SK-N-SH treated with all-trans-retinoic acid at 6 μM for 48 hours (cell line): ENCODE data around the gene PRTFDC1.
A peak's percentile ranks its signal among the peaks of the same experiment; 100 is the strongest.

Experiments
- ATAC-seq: fragments of 200-7000 bp; cut with Tn5 transposase; 3 replicates; pipeline ENCODE4 v1.9.1; 2020; ENCODE audit warnings: mild to moderate bottlenecking, moderate library complexity
- BACH2 ChIP-seq: fragments of 250-450 bp; sonication (Bioruptor Pico); IDR thresholded peaks from 2 replicates; pipeline ENCODE4 v1.9.0; 2021; ENCODE audit warnings: mild to moderate bottlenecking, borderline replicate concordance
- CSDC2 ChIP-seq: fragments of 250-450 bp; sonication (Bioruptor Pico); IDR thresholded peaks from 2 replicates; pipeline ENCODE4 v1.5.0; 2020; ENCODE audit warnings: mild to moderate bottlenecking, moderate library complexity
- ESRRG ChIP-seq: fragments of 250-450 bp; sonication (Bioruptor Pico); IDR thresholded peaks from 2 replicates; pipeline ENCODE4 v1.6.1; 2021; ENCODE audit warnings: mild to moderate bottlenecking
- GLIS3 ChIP-seq: fragments of 250-450 bp; sonication (Bioruptor Pico); IDR thresholded peaks from 2 replicates; pipeline ENCODE4 v1.5.0; 2020; ENCODE audit warnings: mild to moderate bottlenecking, moderate library complexity
- ISL1 ChIP-seq: fragments of 250-450 bp; sonication (Bioruptor Pico); IDR thresholded peaks from 2 replicates; pipeline ENCODE4 v2.1.2; 2022; ENCODE audit warnings: mild to moderate bottlenecking, moderate library complexity
- OSR1 ChIP-seq: fragments of 250-450 bp; sonication (Bioruptor Pico); IDR thresholded peaks from 2 replicates; pipeline ENCODE4 v1.8.0; 2022; ENCODE audit warnings: moderate library complexity, mild to moderate bottlenecking, inconsistent platforms
- PPARA ChIP-seq: fragments of 250-450 bp; sonication (Bioruptor Pico); IDR thresholded peaks from 2 replicates; pipeline ENCODE4 v1.5.0; 2020; ENCODE audit warnings: mild to moderate bottlenecking, borderline replicate concordance
- SNAI2 ChIP-seq: fragments of 250-450 bp; sonication (Bioruptor Pico); IDR thresholded peaks from 2 replicates; pipeline ENCODE4 v1.5.0; 2020; ENCODE audit warnings: mild to moderate bottlenecking, moderate library complexity
- TCF4 ChIP-seq: fragments of 250-450 bp; sonication (Bioruptor Pico); IDR thresholded peaks from 2 replicates; pipeline ENCODE4 v1.8.0; 2021; ENCODE audit warnings: mild to moderate bottlenecking, moderate library complexity, borderline replicate concordance
- TOX ChIP-seq: fragments of 250-450 bp; sonication (Bioruptor Pico); IDR thresholded peaks from 2 replicates; pipeline ENCODE4 v1.8.0; 2021; ENCODE audit warnings: mild to moderate bottlenecking, moderate library complexity, borderline replicate concordance
- ZC3H10 ChIP-seq: fragments of 250-450 bp; sonication (Bioruptor Pico); IDR thresholded peaks from 2 replicates; pipeline ENCODE4 v1.5.1; 2021; ENCODE audit warnings: mild to moderate bottlenecking, moderate library complexity
- ZFP3 ChIP-seq: fragments of 250-450 bp; sonication (Bioruptor Pico); IDR thresholded peaks from 2 replicates; pipeline ENCODE4 v1.5.0; 2020; ENCODE audit warnings: mild to moderate bottlenecking, moderate library complexity
- ZFP30 ChIP-seq: fragments of 450-650 bp; formaldehyde crosslinking; IDR thresholded peaks from 2 replicates; pipeline ENCODE4 v1.5.0; 2022; ENCODE audit warnings: mild to moderate bottlenecking, moderate library complexity
- ZNF565 ChIP-seq: fragments of 450-650 bp; formaldehyde crosslinking; conservative IDR thresholded peaks from 2 replicates; pipeline ENCODE4 v1.5.0; 2020; ENCODE audit warnings: low read depth, mild to moderate bottlenecking, moderate library complexity
- ZNF70 ChIP-seq: fragments of 450-650 bp; formaldehyde crosslinking; IDR thresholded peaks from 2 replicates; pipeline ENCODE4 v1.5.0; 2020; ENCODE audit warnings: mild to moderate bottlenecking, moderate library complexity
- ZNF8 ChIP-seq: fragments of 450-650 bp; formaldehyde crosslinking; IDR thresholded peaks from 2 replicates; pipeline ENCODE4 v1.5.0; 2020; ENCODE audit warnings: mild to moderate bottlenecking, moderate library complexity
- TF ChIP-seq, protein P1 (sequence below): fragments of 250-450 bp; sonication (Bioruptor Pico); IDR thresholded peaks from 2 replicates; pipeline ENCODE4 v1.5.1; 2020; ENCODE audit warnings: low read depth, mild to moderate bottlenecking, moderate library complexity
- TF ChIP-seq, protein P2 (sequence below): fragments of 250-450 bp; sonication (Bioruptor Pico); IDR thresholded peaks from 2 replicates; pipeline ENCODE4 v1.5.1; 2021; ENCODE audit warnings: mild to moderate bottlenecking, moderate library complexity
- TF ChIP-seq, protein P3 (sequence below): fragments of 250-450 bp; sonication (Bioruptor Pico); IDR thresholded peaks from 2 replicates; pipeline ENCODE4 v1.8.0; 2021; ENCODE audit warnings: low read depth, mild to moderate bottlenecking, moderate library complexity, borderline replicate concordance
- TF ChIP-seq, protein P4 (sequence below): fragments of 250-450 bp; sonication (Bioruptor Pico); IDR thresholded peaks from 2 replicates; pipeline ENCODE4 v1.5.0; 2020; ENCODE audit warnings: mild to moderate bottlenecking, moderate library complexity
- TF ChIP-seq, protein P5 (sequence below): fragments of 250-450 bp; sonication (Bioruptor Pico); IDR thresholded peaks from 2 replicates; pipeline ENCODE4 v1.8.0; 2020; ENCODE audit warnings: mild to moderate bottlenecking, moderate library complexity, borderline replicate concordance

Gene PRTFDC1

DNA sequence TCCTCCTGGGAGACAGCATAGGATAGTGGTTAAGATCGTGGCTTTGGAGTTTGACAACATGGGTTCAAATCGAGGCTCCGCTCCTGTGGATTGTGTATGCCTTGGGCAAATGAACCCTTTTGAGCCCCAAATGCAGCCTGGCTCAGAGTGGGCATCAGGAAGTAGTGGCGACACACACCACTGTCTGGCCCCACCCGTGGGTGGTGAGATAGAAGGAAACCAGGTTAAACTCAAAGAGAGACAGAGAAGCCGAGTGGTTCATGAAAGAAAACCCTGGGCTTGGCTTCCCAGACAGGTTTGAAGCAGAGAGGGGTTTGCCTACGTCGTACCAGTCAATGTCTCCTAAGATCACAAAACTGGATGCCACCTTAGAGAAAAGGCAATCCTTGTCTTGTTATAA lies 57.7 kb downstream of the PRTFDC1 start (continued):
- TF ChIP-seq, protein P1, sequence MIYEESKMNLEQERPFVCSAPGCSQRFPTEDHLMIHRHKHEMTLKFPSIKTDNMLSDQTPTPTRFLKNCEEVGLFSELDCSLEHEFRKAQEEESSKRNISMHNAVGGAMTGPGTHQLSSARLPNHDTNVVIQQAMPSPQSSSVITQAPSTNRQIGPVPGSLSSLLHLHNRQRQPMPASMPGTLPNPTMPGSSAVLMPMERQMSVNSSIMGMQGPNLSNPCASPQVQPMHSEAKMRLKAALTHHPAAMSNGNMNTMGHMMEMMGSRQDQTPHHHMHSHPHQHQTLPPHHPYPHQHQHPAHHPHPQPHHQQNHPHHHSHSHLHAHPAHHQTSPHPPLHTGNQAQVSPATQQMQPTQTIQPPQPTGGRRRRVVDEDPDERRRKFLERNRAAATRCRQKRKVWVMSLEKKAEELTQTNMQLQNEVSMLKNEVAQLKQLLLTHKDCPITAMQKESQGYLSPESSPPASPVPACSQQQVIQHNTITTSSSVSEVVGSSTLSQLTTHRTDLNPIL (CRISPR knock-in tag) = no peak
- TF ChIP-seq ZNF565 (CRISPR knock-in tag) = no peak
- TF ChIP-seq CSDC2 (CRISPR knock-in tag) = no peak
- TF ChIP-seq OSR1 (CRISPR knock-in tag) = no peak
- TF ChIP-seq ZFP3 = no peak

DNA sequence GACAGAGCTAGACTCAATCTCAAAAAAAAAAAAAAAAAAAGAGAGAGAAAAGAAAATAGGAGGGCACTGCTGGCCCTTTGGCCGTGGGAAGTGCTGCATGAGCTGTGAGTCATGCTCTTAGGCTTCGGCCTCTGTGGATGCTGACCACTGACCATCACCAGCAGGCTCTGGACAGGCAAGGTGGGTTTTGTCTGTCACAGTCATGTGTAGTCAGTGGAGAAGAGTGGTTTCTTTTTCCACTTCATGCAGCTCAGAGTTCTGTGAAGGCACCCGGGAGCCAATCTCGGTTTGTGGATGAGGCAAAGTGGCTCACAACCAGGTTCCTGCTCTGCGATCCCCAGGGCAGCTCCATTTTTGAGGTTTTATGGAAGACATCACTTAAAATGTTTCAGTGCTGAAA lies 58.1 kb downstream of the PRTFDC1 start:
- no peak for TF ChIP-seq SNAI2
- TF ChIP-seq ISL1 (CRISPR knock-in tag) = peak; percentile 56
- no peak for TF ChIP-seq ESRRG
- TF ChIP-seq, protein P2, sequence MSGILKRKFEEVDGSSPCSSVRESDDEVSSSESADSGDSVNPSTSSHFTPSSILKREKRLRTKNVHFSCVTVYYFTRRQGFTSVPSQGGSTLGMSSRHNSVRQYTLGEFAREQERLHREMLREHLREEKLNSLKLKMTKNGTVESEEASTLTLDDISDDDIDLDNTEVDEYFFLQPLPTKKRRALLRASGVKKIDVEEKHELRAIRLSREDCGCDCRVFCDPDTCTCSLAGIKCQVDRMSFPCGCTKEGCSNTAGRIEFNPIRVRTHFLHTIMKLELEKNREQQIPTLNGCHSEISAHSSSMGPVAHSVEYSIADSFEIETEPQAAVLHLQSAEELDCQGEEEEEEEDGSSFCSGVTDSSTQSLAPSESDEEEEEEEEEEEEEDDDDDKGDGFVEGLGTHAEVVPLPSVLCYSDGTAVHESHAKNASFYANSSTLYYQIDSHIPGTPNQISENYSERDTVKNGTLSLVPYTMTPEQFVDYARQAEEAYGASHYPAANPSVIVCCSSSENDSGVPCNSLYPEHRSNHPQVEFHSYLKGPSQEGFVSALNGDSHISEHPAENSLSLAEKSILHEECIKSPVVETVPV = no peak
- peak; percentile 84 for ATAC-seq

DNA sequence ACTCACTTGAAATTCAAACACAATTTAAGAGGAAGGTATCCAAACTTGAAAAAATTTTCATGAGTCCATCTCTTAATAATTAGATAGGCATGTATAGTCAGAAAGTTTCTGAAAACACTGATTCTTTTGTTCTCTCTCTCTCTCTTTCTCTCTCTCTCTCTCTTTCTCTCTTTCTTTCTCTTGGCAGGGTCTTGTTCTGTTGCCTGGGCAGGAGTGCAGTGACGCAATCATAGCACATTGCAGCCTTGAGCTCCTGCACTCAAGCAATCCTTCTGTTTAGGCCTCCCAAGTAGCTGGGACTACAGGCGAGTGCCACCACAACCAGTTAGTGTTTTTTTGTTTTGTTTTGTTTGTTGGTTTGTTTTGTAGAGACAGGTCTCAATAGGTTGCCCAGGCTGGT lies 59.3 kb downstream of the PRTFDC1 start:
- peak; percentile 88; the same call in 1 of the 2 replicates for TF ChIP-seq ZFP3
- TF ChIP-seq ZFP30 (CRISPR knock-in tag) = no peak
- TF ChIP-seq SNAI2 = no peak
- no peak for TF ChIP-seq TCF4 (CRISPR knock-in tag)
- no peak for TF ChIP-seq PPARA (CRISPR knock-in tag)
- TF ChIP-seq, protein P3, sequence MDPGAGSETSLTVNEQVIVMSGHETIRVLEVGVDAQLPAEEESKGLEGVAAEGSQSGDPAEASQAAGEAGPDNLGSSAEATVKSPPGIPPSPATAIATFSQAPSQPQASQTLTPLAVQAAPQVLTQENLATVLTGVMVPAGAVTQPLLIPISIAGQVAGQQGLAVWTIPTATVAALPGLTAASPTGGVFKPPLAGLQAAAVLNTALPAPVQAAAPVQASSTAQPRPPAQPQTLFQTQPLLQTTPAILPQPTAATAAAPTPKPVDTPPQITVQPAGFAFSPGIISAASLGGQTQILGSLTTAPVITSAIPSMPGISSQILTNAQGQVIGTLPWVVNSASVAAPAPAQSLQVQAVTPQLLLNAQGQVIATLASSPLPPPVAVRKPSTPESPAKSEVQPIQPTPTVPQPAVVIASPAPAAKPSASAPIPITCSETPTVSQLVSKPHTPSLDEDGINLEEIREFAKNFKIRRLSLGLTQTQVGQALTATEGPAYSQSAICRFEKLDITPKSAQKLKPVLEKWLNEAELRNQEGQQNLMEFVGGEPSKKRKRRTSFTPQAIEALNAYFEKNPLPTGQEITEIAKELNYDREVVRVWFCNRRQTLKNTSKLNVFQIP = no peak
- TF ChIP-seq, protein P4, sequence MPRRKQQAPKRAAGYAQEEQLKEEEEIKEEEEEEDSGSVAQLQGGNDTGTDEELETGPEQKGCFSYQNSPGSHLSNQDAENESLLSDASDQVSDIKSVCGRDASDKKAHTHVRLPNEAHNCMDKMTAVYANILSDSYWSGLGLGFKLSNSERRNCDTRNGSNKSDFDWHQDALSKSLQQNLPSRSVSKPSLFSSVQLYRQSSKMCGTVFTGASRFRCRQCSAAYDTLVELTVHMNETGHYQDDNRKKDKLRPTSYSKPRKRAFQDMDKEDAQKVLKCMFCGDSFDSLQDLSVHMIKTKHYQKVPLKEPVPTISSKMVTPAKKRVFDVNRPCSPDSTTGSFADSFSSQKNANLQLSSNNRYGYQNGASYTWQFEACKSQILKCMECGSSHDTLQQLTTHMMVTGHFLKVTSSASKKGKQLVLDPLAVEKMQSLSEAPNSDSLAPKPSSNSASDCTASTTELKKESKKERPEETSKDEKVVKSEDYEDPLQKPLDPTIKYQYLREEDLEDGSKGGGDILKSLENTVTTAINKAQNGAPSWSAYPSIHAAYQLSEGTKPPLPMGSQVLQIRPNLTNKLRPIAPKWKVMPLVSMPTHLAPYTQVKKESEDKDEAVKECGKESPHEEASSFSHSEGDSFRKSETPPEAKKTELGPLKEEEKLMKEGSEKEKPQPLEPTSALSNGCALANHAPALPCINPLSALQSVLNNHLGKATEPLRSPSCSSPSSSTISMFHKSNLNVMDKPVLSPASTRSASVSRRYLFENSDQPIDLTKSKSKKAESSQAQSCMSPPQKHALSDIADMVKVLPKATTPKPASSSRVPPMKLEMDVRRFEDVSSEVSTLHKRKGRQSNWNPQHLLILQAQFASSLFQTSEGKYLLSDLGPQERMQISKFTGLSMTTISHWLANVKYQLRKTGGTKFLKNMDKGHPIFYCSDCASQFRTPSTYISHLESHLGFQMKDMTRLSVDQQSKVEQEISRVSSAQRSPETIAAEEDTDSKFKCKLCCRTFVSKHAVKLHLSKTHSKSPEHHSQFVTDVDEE (CRISPR knock-in tag) = no peak
- no peak for TF ChIP-seq GLIS3 (CRISPR knock-in tag)
- no peak for ATAC-seq

DNA sequence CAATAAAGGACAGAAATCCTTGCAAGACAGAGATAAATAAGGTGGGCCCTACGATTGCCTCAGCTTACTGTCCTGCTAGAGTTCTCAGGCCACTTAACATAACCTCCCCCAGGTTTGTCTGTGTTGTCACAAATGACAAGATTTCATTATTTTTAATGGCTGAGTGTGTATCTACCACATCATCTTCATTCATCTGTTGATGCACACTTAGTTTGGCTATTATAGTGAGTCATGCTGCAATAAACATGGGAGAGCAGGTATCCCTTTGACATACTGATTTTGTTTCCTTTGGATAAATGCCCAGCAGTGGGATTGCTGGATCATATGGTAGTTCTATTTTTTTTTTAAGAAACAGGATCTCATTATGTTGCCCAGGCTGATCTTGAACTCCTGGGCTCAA lies 60.6 kb downstream of the PRTFDC1 start:
- ATAC-seq = peak; percentile 79
- TF ChIP-seq ZNF565 (CRISPR knock-in tag) (no peak), ZNF8 (peak; percentile 50; the same call in 1 of the 2 replicates), TOX (CRISPR knock-in tag) (peak; percentile 25; the same call in 1 of the 2 replicates), ZC3H10 (CRISPR knock-in tag) (peak; percentile 86; the same call in 1 of the 2 replicates), ISL1 (CRISPR knock-in tag) (peak; percentile 99), CSDC2 (CRISPR knock-in tag) (peak; percentile 67; the same call in 1 of the 2 replicates), SNAI2 (peak; percentile 88), ZNF70 (no peak), BACH2 (CRISPR knock-in tag) (no peak), ZFP3 (peak; percentile 87; the same call in 1 of the 2 replicates), TCF4 (CRISPR knock-in tag) (peak; percentile 82), ESRRG (peak; percentile 94), GLIS3 (CRISPR knock-in tag) (peak; percentile 95)
- TF ChIP-seq, protein P2 = peak; percentile 88; the same call in 1 of the 2 replicates
- TF ChIP-seq, protein P5, sequence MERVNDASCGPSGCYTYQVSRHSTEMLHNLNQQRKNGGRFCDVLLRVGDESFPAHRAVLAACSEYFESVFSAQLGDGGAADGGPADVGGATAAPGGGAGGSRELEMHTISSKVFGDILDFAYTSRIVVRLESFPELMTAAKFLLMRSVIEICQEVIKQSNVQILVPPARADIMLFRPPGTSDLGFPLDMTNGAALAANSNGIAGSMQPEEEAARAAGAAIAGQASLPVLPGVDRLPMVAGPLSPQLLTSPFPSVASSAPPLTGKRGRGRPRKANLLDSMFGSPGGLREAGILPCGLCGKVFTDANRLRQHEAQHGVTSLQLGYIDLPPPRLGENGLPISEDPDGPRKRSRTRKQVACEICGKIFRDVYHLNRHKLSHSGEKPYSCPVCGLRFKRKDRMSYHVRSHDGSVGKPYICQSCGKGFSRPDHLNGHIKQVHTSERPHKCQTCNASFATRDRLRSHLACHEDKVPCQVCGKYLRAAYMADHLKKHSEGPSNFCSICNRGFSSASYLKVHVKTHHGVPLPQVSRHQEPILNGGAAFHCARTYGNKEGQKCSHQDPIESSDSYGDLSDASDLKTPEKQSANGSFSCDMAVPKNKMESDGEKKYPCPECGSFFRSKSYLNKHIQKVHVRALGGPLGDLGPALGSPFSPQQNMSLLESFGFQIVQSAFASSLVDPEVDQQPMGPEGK (CRISPR knock-in tag) = peak; percentile 81; the same call in 1 of the 2 replicates
- TF ChIP-seq, protein P1 (CRISPR knock-in tag) = peak; percentile 85
- TF ChIP-seq, protein P3 = no peak
